HepG2 (cell line): ENCODE data around the gene MEIS3. TPM values are rescaled to one million over a fixed set of nuclear protein-coding genes. Genes with fewer than 3 reads are reported as not detected.
"Not testable (repeated sequence)": the region's sequence is repeated elsewhere in the genome, so short reads cannot be mapped to it uniquely, and the experiment has no call there.

Experiments used
- ATAC-seq: fragments of 200-7000 bp; cut with Tn5 transposase; 3 replicates; pipeline ENCODE4 v1.9.1; 2020; ENCODE audit warnings: mild to moderate bottlenecking, moderate library complexity
- BruUV-seq: library from RNA; stranded (reverse); fragments of 400-500 nt; replicated peaks from 2 replicates; lab custom pipeline; 2021; lab: Mats Ljungman, UMichigan
- CTCF ChIA-PET: fragments of 300-600 bp; formaldehyde crosslinking; extraction: SDS; loops from one replicate; lab custom pipeline; 2021; ENCODE audit warnings: low total read pairs, inconsistent platforms, low intra/inter-chr PET ratio; lab: Yijun Ruan, JAX
- POLR2A ChIA-PET: fragments of 350-600 bp; sonication (Branson Sonifier 250); formaldehyde crosslinking; loops from one replicate; lab custom pipeline; 2020; ENCODE audit warnings: antibody characterized with exemption, inconsistent platforms; lab: Yijun Ruan, JAX
- DNase-seq: peaks from one replicate; pipeline ENCODE4 v3.0.0-alpha.2; 2015; ENCODE audit warnings: low spot score
- FAIRE-seq: peaks from 3 replicates; lab custom pipeline; 2011; peaks lifted over from hg19 to GRCh38; lab: Jason Lieb, UNC
- H2AFZ ChIP-seq: one replicate; pipeline ENCODE4 v1.6.1; 2011; ENCODE audit warnings: low read length, inconsistent platforms
- H3K27ac ChIP-seq: fragments of 300-600 bp; 3 replicates; pipeline ENCODE4 v1.8.0; 2011; ENCODE audit warnings: mixed run types, mild to moderate bottlenecking, mixed read lengths, low read length, inconsistent platforms; ENCODE audit not compliant: insufficient read depth; ENCODE audit errors: extremely low read length
- H3K27me3 ChIP-seq, 2 experiments: fragments of 200-600 bp in 1 of 2; 2 replicates in 1 of 2; 3 replicates in 1 of 2; pipeline versions ENCODE4 v1.6.0 to v1.8.0; 2011; ENCODE audit warnings: low read length in 2 of 2, mild to moderate bottlenecking in 2 of 2, moderate library complexity in 2 of 2, inconsistent platforms in 1 of 2; ENCODE audit not compliant: insufficient read depth in 2 of 2, control insufficient read depth in 1 of 2
- H3K36me3 ChIP-seq, 2 experiments: fragments of 200-600 bp in 1 of 2; replicated peaks in 1 of 2; 2 replicates in 1 of 2; 3 replicates in 1 of 2; pipeline versions ENCODE4 v1.5.1 to v1.8.0; 2011; ENCODE audit warnings: low read length in 2 of 2, inconsistent platforms in 1 of 2; ENCODE audit not compliant: insufficient read depth in 2 of 2, control insufficient read depth in 1 of 2
- H3K4me1 ChIP-seq: 2 replicates; pipeline ENCODE4 v1.5.1; 2012; ENCODE audit warnings: low read length, inconsistent platforms; ENCODE audit not compliant: insufficient read depth
- H3K4me2 ChIP-seq: 2 replicates; pipeline ENCODE4 v1.6.0; 2011; ENCODE audit warnings: low read depth, low read length, inconsistent platforms
- H3K4me3 ChIP-seq, 3 experiments: fragments of 200-600 bp in 1 of 3; sonication (generic), shearing (Covaris generic) in 1 of 3; replicated peaks in 1 of 3; 2 replicates each; pipeline ENCODE4 v1.5.1; 2011 to 2016; ENCODE audit warnings: low read length in 3 of 3, inconsistent platforms in 2 of 3, low read depth in 2 of 3, mild to moderate bottlenecking in 2 of 3, control low read depth in 1 of 3, mixed read lengths in 1 of 3; ENCODE audit not compliant: insufficient read depth in 1 of 3
- H3K79me2 ChIP-seq: one replicate; pipeline ENCODE4 v1.6.1; 2011; ENCODE audit warnings: low read length, inconsistent platforms; ENCODE audit not compliant: insufficient read depth
- H3K9ac ChIP-seq: 2 replicates; pipeline ENCODE4 v1.6.0; 2011; ENCODE audit warnings: mild to moderate bottlenecking, low read depth, low read length, inconsistent platforms; ENCODE audit not compliant: insufficient read depth
- H3K9me3 ChIP-seq: 2 replicates; pipeline ENCODE4 v1.5.1; 2012; ENCODE audit warnings: mild to moderate bottlenecking, low read length
- H4K20me1 ChIP-seq: 2 replicates; pipeline ENCODE4 v1.6.0; 2011; ENCODE audit warnings: inconsistent platforms, mild to moderate bottlenecking, low read length, moderate library complexity; ENCODE audit not compliant: insufficient read depth
- BHLHE40 ChIP-seq: IDR thresholded peaks from 2 replicates; pipeline ENCODE4 v1.6.1; 2011; ENCODE audit warnings: low read length, improper control_type of control experiment
- EED ChIP-seq: sonication (generic); formaldehyde crosslinking; IDR thresholded peaks from 2 replicates; pipeline ENCODE4 v1.5.0; 2020; ENCODE audit warnings: mild to moderate bottlenecking, missing genetic modification reagents
- MNT ChIP-seq: fragments of 450-650 bp; IDR thresholded peaks from 2 replicates; pipeline ENCODE4 v1.6.1; 2016
- RFX1 ChIP-seq: fragments of 450-650 bp; IDR thresholded peaks from 2 replicates; pipeline ENCODE4 v1.6.1; 2017
- ZNF121 ChIP-seq: sonication (generic); formaldehyde crosslinking; IDR thresholded peaks from 2 replicates; pipeline ENCODE4 v1.5.0; 2020; ENCODE audit warnings: mild to moderate bottlenecking, missing genetic modification reagents
- WGBS: methylation state at CpG from one replicate; pipeline ENCODE4 v1.1.6; 2017; ENCODE audit warnings: low lambda C conversion rate; 5-methylcytosine and 5-hydroxymethylcytosine counted together
- in situ Hi-C: cut with HindIII; loops from 2 replicates; pipeline ENCODE4 v1.10.0; 2017; ENCODE audit warnings: low pct_unique_long_range_greater_than_20kb; ENCODE audit not compliant: extremely low pct_ligation_motif_present
- intact Hi-C: fragments of 100-400 bp; cut with micrococcal nuclease; formaldehyde crosslinking; loops from one replicate; pipeline ENCODE4 v1.10.0; 2022; ENCODE audit not compliant: unreplicated experiment
- polyA plus RNA-seq, 8 experiments: library from polyadenylated mRNA; depleted of rRNA in 3 of 8; stranded (reverse) in 7 of 8; unstranded in 1 of 8; fragments of >200 nt; fragmentation: Illumina TruSeq in 4 of 8; extraction: Trizol in 4 of 8; gene quantifications; 2 replicates each; pipeline versions ENCODE4 v1.2.1 to v1.2.3, GENCODE V29; 2011 to 2016; ENCODE audit warnings: low read depth in 4 of 8, missing spikeins in 1 of 8, mixed read lengths in 1 of 8; ENCODE audit not compliant: insufficient read depth in 1 of 8
- total RNA-seq, 5 experiments: library from RNA; depleted of rRNA; stranded (reverse); fragments of >200 nt; fragmentation: Illumina TruSeq; extraction: Trizol; gene quantifications; 2 replicates each; pipeline ENCODE4 v1.2.3, GENCODE V29; 2016; ENCODE audit warnings: low read depth in 1 of 5

MEIS3 gene
- total and polyA plus RNA-seq, 2 of the 13 experiments (the other 11 are each of a cell fraction or from before 2014, with no cell fraction given), result 0.09 to 0.70 TPM

- TF ChIP-seq BHLHE40, result peak; percentile 43; the same call in 1 of the 2 replicates
- TF ChIP-seq EED (CRISPR knock-in tag), result no peak
- peak; percentile 39; the same call in 1 of the 2 replicates for TF ChIP-seq MNT
- TF ChIP-seq RFX1, result peak; percentile 13; the same call in 1 of the 2 replicates
- H3K4me1 ChIP-seq, result no peaks in the 10 kb centered on the region
- H3K27me3 ChIP-seq, result peaks cover 0 to 7% of the 10 kb centered on the region in 2 experiments; a peak in 1 of 5 replicates
- no peaks in the 10 kb centered on the region for H4K20me1 ChIP-seq
- no peak overlapping the region for H3K4me3 ChIP-seq
- no peaks in the 10 kb centered on the region for H3K79me2 ChIP-seq
- no peak overlapping the region for H3K27ac ChIP-seq
- ChIA-PET CTCF (no interaction called here), POLR2A (no interaction called here)
- intact Hi-C loops (no loop called here), in situ Hi-C loops (no loop called here)
- H3K9me3 ChIP-seq, result no peaks in the 10 kb centered on the region
- H2AFZ ChIP-seq, result no peak overlapping the region
- FAIRE-seq, result no peak
- H3K4me2 ChIP-seq, result no peak overlapping the region
- no peak for ATAC-seq
- no peak overlapping the region for H3K9ac ChIP-seq
- BruUV-seq, result no TSS peak
- no peaks in the 10 kb centered on the region for H3K36me3 ChIP-seq
- peak; percentile 11 for DNase-seq
- 42% methylated on average over 9 of the region's 9 CpGs for WGBS
Observed at GRCh38 chr19:47389150-47389556, 30.2 kb downstream of the MEIS3 start.

- H3K27ac ChIP-seq, H3K9me3 ChIP-seq, intact Hi-C loops, POLR2A ChIA-PET, H3K36me3 ChIP-seq, H3K79me2 ChIP-seq, CTCF ChIA-PET, H3K9ac ChIP-seq, H2AFZ ChIP-seq, in situ Hi-C loops, H4K20me1 ChIP-seq, H3K27me3 ChIP-seq, H3K4me1 ChIP-seq, H3K4me2 ChIP-seq, BruUV-seq, ATAC-seq, DNase-seq, H3K4me3 ChIP-seq, FAIRE-seq: not testable (repeated sequence)
- TF ChIP-seq ZNF121 (CRISPR knock-in tag), result peak; percentile 43; the same call in 1 of the 2 replicates
- WGBS, result 18% methylated on average over 4 of the region's 5 CpGs
Observed at GRCh38 chr19:47388721-47389120, 30.6 kb downstream of the MEIS3 start.
